Kidney (tissue), 14 donors: Measurements from ENCODE around the gene SACS. TPM values are rescaled to one million over a fixed set of nuclear protein-coding genes. Genes with fewer than 3 reads are reported as not detected.
A peak's percentile ranks its signal among the peaks of the same experiment; 100 is the strongest.

Source experiments
- DNase-seq, 5 donors: peaks; one replicate each; pipeline ENCODE4 v3.0.0-alpha.2; 2013 to 2020
- FAIRE-seq: peaks from 2 replicates; lab custom pipeline; 2012; peaks lifted over from hg19 to GRCh38; lab: Jason Lieb, UNC
- H3K27ac ChIP-seq, 2 donors: one replicate each; pipeline ENCODE4 v1.7.0; 2013; ENCODE audit warnings: low read depth in 2 of 2, low read length in 2 of 2, inconsistent platforms in 1 of 2
- H3K27me3 ChIP-seq: one replicate; pipeline ENCODE4 v1.7.1; 2013; ENCODE audit warnings: low read length, inconsistent platforms; ENCODE audit not compliant: control insufficient read depth, insufficient read depth
- H3K36me3 ChIP-seq, 3 donors: one replicate each; pipeline versions ENCODE4 v1.7.0 to v1.7.1; 2013; ENCODE audit warnings: low read length in 3 of 3, control low read depth in 1 of 3, inconsistent platforms in 1 of 3; ENCODE audit not compliant: insufficient read depth in 3 of 3, control insufficient read depth in 2 of 3
- H3K4me1 ChIP-seq, 3 donors: one replicate each; pipeline versions ENCODE4 v1.7.0 to v1.7.1; 2013; ENCODE audit warnings: low read length in 3 of 3, inconsistent platforms in 1 of 3, low read depth in 1 of 3; ENCODE audit not compliant: control insufficient read depth in 2 of 3, insufficient read depth in 2 of 3
- H3K4me3 ChIP-seq, 3 donors: one replicate each; pipeline versions ENCODE4 v1.7.0 to v1.8.1; 2013; ENCODE audit warnings: low read length in 3 of 3, control low read depth in 1 of 3, inconsistent platforms in 1 of 3
- H3K9ac ChIP-seq, 3 donors: one replicate each; pipeline versions ENCODE4 v1.7.0 to v1.7.1; 2013; ENCODE audit warnings: low read length in 3 of 3, control low read depth in 1 of 3, inconsistent platforms in 1 of 3
- H3K9me3 ChIP-seq, 3 donors: one replicate each; pipeline versions ENCODE4 v1.7.0 to v1.7.1; 2013; ENCODE audit warnings: low read length in 3 of 3, control low read depth in 1 of 3, inconsistent platforms in 1 of 3; ENCODE audit not compliant: control insufficient read depth in 2 of 3, insufficient read depth in 1 of 3
- intact Hi-C: fragments of 100-400 bp; cut with DNase I; formaldehyde crosslinking; loops from one replicate; pipeline ENCODE4 v1.11.1; 2022
- polyA plus RNA-seq: library from polyadenylated mRNA; stranded (reverse); fragments of 350-450 nt; fragmentation: Illumina TruSeq; extraction: RNeasy Lipid Tissue Mini Kit (QIAGEN cat#74804); gene quantifications from one replicate; pipeline ENCODE4 v1.2.3, GENCODE V29; 2014; ENCODE audit warnings: low read depth, low replicate concordance; ENCODE audit not compliant: insufficient read depth
- total RNA-seq: library from RNA; stranded (reverse); fragmentation: NEBNext Ultra II Directional; extraction: Animal tissue kit (Norgen Biotek cat#: 25700); gene quantifications from one replicate; pipeline ENCODE4 v1.2.1, GENCODE V29; 2021
- TF ChIP-seq, protein P1 (sequence below): IDR thresholded peaks from 3 replicates; pipeline ENCODE4 v1.5.1; 2012; ENCODE audit warnings: mild to moderate bottlenecking, moderate library complexity, borderline replicate concordance; ENCODE audit not compliant: insufficient read depth; ENCODE audit errors: extremely low read depth
- donor health status: control.
- donor health status: control.
- donor health status: control.
- donor health status: control.
- donor health status: control.
- donor health status: DM: yes; HTN: yes; CAD: no.
- donor health status: Normal renal cell carcinoma (clear cell type).

SACS gene
- total and polyA plus RNA-seq, 2 donors from 2014 or later, result 0.58 to 12.5 TPM

DNA sequence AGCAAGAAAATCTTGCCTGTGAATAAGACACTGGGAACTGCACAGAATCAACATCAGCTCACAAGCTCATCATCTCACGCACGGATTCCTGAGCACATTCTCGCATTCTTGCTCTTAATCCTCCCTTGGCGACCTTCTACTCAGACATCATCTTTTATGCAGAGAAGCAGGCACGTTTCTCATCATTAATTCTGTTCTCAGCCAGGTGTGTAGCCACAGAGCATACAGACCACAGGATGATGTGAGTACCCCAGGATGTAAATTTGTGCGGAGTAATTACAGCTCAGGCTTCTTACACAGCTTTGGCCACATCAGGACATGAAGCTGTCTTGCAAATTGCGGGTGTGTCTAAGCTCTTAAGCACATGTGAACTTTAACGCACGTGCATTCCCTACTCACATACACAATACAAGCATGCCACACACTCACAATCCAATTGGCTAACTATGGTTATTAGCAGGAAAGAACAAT lies 36.5 kb upstream of the SACS start:
- Histone ChIP-seq H3K27me3 (no peaks in the 10 kb centered on the region), H3K27ac (no peak overlapping the region), H3K4me1 (peaks cover 0 to 3% (median 0%) of the 10 kb centered on the region in 3 donors), H3K4me3 (no peak overlapping the region), H3K36me3 (no peaks in the 10 kb centered on the region), H3K9me3 (no peaks in the 10 kb centered on the region), H3K9ac (no peak overlapping the region)
- TF ChIP-seq, protein P1, sequence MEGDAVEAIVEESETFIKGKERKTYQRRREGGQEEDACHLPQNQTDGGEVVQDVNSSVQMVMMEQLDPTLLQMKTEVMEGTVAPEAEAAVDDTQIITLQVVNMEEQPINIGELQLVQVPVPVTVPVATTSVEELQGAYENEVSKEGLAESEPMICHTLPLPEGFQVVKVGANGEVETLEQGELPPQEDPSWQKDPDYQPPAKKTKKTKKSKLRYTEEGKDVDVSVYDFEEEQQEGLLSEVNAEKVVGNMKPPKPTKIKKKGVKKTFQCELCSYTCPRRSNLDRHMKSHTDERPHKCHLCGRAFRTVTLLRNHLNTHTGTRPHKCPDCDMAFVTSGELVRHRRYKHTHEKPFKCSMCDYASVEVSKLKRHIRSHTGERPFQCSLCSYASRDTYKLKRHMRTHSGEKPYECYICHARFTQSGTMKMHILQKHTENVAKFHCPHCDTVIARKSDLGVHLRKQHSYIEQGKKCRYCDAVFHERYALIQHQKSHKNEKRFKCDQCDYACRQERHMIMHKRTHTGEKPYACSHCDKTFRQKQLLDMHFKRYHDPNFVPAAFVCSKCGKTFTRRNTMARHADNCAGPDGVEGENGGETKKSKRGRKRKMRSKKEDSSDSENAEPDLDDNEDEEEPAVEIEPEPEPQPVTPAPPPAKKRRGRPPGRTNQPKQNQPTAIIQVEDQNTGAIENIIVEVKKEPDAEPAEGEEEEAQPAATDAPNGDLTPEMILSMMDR, result no peak
- FAIRE-seq (no peak), DNase-seq (peak in 4 of 5 donors; percentile 58 to 89 (median 80))
- intact Hi-C loops, result loop anchor here (10.0 kb wide), 1 partner anchor 405 kb away; no protein-coding TSS in a partner anchor

DNA sequence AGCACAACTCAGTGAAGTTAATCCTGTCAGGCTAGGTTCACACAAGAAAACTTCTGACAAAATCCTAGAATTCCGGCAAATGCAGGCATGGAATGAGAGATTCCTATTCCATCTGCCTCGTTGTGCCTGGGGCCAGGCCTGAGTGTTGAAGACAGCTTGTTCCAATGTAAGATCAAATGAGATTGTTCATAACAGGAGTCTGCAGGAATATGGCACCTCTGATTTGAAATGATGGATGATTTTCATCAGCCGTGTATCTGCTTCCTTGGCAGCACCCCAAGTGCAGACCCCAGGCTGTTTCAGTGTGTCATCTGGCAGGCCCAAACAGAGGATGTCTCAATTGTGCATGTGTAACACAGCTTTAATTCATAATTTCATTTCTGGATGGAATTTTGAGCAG lies 35.3 kb upstream of the SACS start:
- Histone ChIP-seq H3K4me3 (no peak overlapping the region), H3K36me3 (no peaks in the 10 kb centered on the region), H3K27ac (no peak overlapping the region), H3K4me1 (peaks cover 0 to 3% (median 0%) of the 10 kb centered on the region in 3 donors), H3K9me3 (no peaks in the 10 kb centered on the region), H3K9ac (no peak overlapping the region), H3K27me3 (no peaks in the 10 kb centered on the region)
- TF ChIP-seq, protein P1, result no peak
- intact Hi-C loops, result loop anchor here (10.0 kb wide), 1 partner anchor 406 kb away; no protein-coding TSS in a partner anchor
- DNase-seq (no peak), FAIRE-seq (no peak)

DNA sequence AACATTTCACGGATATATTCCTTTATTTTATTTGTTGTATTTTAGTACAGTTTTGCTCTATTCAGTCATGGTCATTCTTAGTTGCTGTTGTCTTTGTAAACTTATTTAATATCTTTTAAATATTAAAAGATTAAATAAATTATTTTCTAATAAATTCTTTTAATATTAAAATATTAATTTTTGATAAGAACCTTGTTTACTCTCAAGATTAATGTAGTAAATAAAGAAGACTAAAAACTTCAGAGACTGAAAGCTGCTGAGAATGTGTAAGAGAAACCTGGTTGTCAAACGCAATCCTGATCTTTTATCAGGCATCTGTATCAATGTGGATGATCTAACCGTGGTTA lies 34.4 kb upstream of the SACS start:
- no peak for DNase-seq
- H3K9ac ChIP-seq, result no peak overlapping the region
- no peaks in the 10 kb centered on the region for H3K27me3 ChIP-seq
- H3K4me3 ChIP-seq, result no peak overlapping the region
- TF ChIP-seq, protein P1, result no peak
- H3K4me1 ChIP-seq, result peaks cover 0 to 3% (median 0%) of the 10 kb centered on the region in 3 donors
- intact Hi-C loops, result loop anchor here (10.0 kb wide), 1 partner anchor 407 kb away; no protein-coding TSS in a partner anchor
- no peaks in the 10 kb centered on the region for H3K36me3 ChIP-seq
- FAIRE-seq, result no peak
- H3K9me3 ChIP-seq, result no peaks in the 10 kb centered on the region
- H3K27ac ChIP-seq, result no peak overlapping the region
